Right forelimb (tissue), 1 donor: ENCODE data around the gene PSMG4.

Experiments used
- DNase-seq: peaks from one replicate; pipeline ENCODE4 v3.0.0-alpha.2; 2018

PSMG4 gene

DNA sequence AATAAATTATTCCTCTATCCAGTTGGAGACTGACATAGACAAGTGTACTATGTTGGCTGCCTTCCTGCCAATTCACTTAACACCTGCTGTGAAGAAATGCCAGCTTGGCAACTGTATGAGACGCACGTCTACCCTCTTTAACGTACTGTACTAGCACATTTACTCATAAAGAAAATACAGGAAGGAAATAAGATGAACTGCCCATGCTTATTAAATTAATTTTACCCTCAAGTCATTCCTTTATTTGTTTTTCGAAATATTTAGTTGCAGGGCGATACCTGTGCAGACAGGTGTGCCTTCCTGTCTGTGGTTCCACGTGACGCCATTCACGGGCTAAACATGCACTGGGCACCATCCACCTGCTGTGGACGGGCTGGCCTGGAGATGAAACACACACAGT, 52.0 kb downstream of the PSMG4 start:
- DNase-seq: no peak

DNA sequence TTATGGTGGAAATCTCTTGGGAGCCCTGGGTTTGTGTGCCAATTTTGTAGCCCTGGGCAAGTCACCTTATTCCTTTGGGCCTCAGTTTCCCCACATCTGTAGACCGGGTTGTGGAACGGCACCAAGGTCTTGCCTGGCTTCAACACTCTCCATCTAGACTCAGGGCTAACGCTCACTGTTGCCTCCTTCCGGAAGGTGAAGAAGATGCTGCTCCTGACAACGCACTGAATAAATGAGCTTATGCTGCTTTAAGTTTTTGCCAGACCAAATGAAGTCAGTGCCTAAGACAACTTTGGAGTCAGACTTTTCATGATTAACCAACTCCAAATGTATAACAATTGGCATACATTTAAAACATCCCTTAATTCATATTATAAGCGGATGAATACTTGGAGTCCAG, 53.1 kb downstream of the PSMG4 start:
- DNase-seq: no peak

DNA sequence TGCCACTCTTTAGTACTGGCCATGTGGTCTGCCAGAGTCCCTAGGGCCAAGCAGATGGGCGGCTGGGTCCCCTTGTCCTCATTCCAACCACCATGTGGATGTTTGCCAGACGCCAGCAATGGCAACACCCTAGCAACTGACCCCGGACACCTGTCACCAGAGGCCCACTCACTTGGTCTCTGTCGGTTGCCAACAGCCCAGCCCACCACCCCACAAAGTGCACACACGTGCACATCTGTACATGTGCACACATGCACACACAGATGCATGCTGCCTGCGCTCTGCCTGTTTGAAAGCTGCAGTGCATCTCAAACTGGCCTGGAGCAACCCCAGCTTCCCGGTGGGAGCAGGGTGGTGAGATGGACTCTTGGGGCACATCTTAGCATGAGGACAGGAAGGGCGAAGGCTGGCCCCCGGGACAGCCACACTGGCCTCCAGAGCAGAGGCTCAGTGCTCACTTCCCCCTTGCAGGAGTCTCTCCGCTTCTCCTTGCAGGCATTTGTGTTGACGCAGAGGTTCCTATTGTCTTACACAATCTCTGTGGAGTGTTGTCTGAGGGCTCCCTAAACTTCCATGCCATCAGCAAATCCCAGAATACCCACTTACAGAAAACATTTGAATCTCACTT, 54.0 kb downstream of the PSMG4 start:
- DNase-seq: no peak

DNA sequence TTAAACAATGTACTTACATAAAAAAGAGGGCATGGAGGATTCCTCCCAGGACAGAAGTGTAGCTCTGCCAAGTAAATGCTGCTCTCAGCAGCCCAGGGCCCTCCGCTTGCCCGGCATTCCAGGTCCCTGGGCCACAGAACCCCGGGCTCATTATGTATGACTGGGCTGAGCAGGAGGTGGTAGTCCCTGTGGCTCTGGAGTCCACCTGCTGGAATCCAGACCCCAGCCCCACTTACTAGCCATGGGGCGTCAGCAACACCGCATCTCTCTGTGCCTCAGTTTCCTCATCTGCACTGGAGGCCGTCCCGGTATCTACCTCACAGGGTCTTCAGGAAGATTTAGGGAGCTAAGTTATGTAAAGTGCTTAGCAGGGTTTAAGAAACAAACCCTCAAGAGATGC, 55.4 kb downstream of the PSMG4 start:
- DNase-seq: no peak

DNA sequence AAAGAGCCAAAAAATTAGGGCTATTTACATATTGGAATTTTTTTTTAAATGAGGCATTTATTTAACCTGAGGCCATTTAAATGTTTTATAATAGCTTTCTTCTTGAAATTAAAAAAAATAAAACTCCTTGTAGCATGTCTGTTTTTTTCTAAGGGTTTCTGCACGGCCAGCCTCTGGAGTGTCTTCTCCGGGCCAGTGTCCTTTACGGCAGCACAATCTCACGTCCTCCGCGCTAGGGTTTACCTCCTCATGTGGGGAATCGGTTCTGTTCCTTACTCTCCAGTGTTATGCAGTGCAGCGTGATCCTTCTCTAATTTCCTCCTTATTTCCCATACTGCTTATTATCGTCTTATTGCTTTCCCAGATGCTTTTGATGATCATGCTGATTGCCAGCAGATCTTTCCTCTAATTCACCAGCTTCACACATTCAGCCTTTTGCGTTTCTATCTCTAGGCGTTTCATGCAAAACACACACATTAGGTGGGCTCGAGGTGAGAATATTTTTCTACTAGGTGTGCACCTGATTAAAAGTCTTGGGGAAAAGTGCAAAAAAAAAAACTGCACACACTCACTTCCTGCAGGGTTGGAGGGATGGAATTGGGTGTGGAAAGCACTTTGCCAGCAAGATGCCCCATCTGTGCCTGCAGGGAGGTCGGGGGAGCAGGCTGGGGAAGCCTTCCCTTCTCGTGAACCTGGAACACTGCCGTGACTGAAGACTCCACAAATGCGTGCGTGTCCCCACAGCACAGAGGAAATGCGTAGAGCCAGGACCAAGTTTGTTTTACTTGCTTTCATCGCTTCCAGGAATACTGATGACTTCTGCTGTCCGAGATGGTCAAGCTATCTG, 56.1 kb downstream of the PSMG4 start:
- DNase-seq: no peak

DNA sequence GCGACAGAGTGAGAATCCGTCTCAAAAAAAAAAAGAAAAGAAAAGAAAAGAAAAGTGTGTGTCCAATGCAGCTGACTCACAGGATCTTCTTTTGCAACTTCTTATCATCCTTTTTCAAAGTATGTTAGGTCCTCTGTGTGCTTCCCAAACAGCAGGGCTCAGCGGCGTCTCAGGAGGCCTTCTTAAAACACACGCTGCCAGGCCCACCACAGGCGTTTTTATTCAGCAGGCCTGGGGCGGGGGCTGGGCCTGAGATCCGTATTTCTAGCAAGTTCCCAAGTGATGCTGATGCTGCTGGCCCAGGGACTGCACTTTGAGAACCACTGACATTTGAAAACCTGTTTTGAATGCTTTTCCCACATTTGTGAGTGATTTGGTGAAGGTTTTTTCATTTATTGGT, 57.1 kb downstream of the PSMG4 start:
- no peak for DNase-seq

DNA sequence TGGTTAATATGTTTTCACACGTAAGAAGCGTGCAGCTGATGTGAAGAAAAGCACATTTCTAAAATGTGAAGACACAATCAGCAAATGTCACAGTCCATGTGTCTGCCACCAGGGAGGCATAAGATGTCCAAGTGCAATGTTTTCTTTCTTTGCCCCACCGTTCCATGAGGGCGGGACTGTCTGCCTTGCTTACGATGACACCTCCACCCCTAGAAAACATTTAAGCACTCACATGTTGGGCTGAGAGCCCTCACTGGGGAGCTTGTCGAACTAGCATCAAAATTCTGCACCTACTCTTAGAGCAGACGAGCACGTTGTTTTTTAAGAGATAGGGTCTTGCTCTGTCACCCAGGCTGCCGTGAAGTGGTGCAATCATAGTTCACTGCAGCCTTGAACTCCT, 57.6 kb downstream of the PSMG4 start:
- no peak for DNase-seq

DNA sequence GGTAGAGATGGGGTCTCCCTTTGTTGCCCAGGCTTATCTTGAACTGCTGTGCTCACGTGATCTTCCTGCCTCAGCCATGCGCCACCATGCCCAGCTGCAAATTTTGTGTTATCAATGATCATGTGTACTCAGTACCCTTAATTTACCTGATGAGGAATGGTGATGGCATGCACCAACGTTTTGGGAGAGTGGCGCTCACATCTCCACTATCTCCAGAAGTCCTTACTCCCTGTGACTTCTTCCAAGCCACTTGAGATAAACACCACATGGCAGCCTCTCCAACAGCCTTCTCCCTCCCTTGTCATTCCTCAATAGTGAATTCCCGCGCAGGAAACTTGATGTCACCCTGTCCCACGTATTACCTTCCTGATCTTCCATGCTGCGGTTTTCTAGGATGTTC, 58.1 kb downstream of the PSMG4 start:
- DNase-seq: no peak
